NCI-H1105 treated with DMSO at 0.1 percent for 48 hours (cell line): ENCODE data around the gene CFAP61.

ENCODE experiments used
- DNase-seq: peaks from one replicate; lab custom pipeline; 2025; lab: John Stamatoyannopoulos, UW

The CFAP61 gene

GRCh38 chr20:20174089-20174835 is 121.9 kb downstream of the CFAP61 start:
- no peak for DNase-seq

- DNase-seq: no peak
Observed at GRCh38 chr20:20181322-20181721, 129.0 kb downstream of the CFAP61 start.

GRCh38 chr20:20184149-20184548 is 131.8 kb downstream of the CFAP61 start:
- DNase-seq: no peak

- no peak for DNase-seq
Observed at GRCh38 chr20:20184706-20185105, 132.4 kb downstream of the CFAP61 start.

GRCh38 chr20:20188647-20189046 is 136.3 kb downstream of the CFAP61 start:
- DNase-seq: no peak

GRCh38 chr20:20192366-20192765 is 140.0 kb downstream of the CFAP61 start:
- peak; percentile 4 for DNase-seq

GRCh38 chr20:20195021-20195705 is 142.8 kb downstream of the CFAP61 start:
- no peak for DNase-seq

GRCh38 chr20:20196610-20197009 is 144.3 kb downstream of the CFAP61 start:
- no peak for DNase-seq

GRCh38 chr20:20198011-20198410 is 145.7 kb downstream of the CFAP61 start:
- no peak for DNase-seq

- peak; percentile 84 for DNase-seq
Observed at GRCh38 chr20:20199361-20200160, 147.2 kb downstream of the CFAP61 start.

GRCh38 chr20:20201124-20201523 is 148.8 kb downstream of the CFAP61 start:
- no peak for DNase-seq

- DNase-seq: no peak
Observed at GRCh38 chr20:20201639-20202038, 149.3 kb downstream of the CFAP61 start.

GRCh38 chr20:20202768-20203167 is 150.4 kb downstream of the CFAP61 start:
- no peak for DNase-seq

GRCh38 chr20:20203784-20204183 is 151.5 kb downstream of the CFAP61 start:
- no peak for DNase-seq

- peak; percentile 66 for DNase-seq
Observed at GRCh38 chr20:20204256-20204655, 151.9 kb downstream of the CFAP61 start.

GRCh38 chr20:20205141-20205861 is 153.0 kb downstream of the CFAP61 start:
- peak; percentile 41 for DNase-seq

- no peak for DNase-seq
Observed at GRCh38 chr20:20205862-20206236, 153.5 kb downstream of the CFAP61 start.

- no peak for DNase-seq
Observed at GRCh38 chr20:20206788-20207187, 154.5 kb downstream of the CFAP61 start.

GRCh38 chr20:20207291-20207690 is 155.0 kb downstream of the CFAP61 start:
- DNase-seq: no peak

GRCh38 chr20:20207872-20208271 is 155.5 kb downstream of the CFAP61 start:
- DNase-seq: no peak

GRCh38 chr20:20209684-20210083 is 157.4 kb downstream of the CFAP61 start:
- no peak for DNase-seq

GRCh38 chr20:20210327-20210726 is 158.0 kb downstream of the CFAP61 start:
- no peak for DNase-seq
